ENCODE measurements around the gene CDH22.
A peak's percentile ranks its signal among the peaks of the same experiment; 100 is the strongest.

The CDH22 gene

GRCh38 chr20:46268131-46268614 lies 40.1 kb downstream of the CDH22 start:
- DNase-seq (ENCODE audit: low spot score): no peak

- DNase-seq (ENCODE audit: low spot score): no peak
These were observed 40.9 kb downstream of the CDH22 start for GRCh38 chr20:46267108-46268105.

- DNase-seq (ENCODE audit: low spot score): no peak
These were observed 42.8 kb downstream of the CDH22 start for GRCh38 chr20:46265539-46265938.

- DNase-seq (ENCODE audit: low spot score): no peak
These were observed 43.7 kb downstream of the CDH22 start for GRCh38 chr20:46264391-46265266.

- DNase-seq (ENCODE audit: low spot score): no peak
These were observed 46.6 kb downstream of the CDH22 start for GRCh38 chr20:46261456-46262253.

- DNase-seq (ENCODE audit: low spot score): no peak
These were observed 47.3 kb downstream of the CDH22 start for GRCh38 chr20:46260936-46261454.

GRCh38 chr20:46260480-46260879 lies 47.8 kb downstream of the CDH22 start:
- no peak for DNase-seq (ENCODE audit: low spot score)

GRCh38 chr20:46259260-46259859 lies 48.9 kb downstream of the CDH22 start:
- DNase-seq (ENCODE audit: low spot score): no peak

GRCh38 chr20:46257887-46258286 lies 50.4 kb downstream of the CDH22 start:
- DNase-seq (ENCODE audit: low spot score): no peak

- no peak for DNase-seq (ENCODE audit: low spot score)
These were observed 52.0 kb downstream of the CDH22 start for GRCh38 chr20:46256293-46256692.

- DNase-seq (ENCODE audit: low spot score): no peak
These were observed 52.7 kb downstream of the CDH22 start for GRCh38 chr20:46255440-46256104.

GRCh38 chr20:46253391-46253790 lies 54.9 kb downstream of the CDH22 start:
- DNase-seq (ENCODE audit: low spot score): peak; percentile 26

- DNase-seq (ENCODE audit: low spot score): no peak
These were observed 55.8 kb downstream of the CDH22 start for GRCh38 chr20:46252352-46253091.

GRCh38 chr20:46251211-46251673 lies 57.1 kb downstream of the CDH22 start:
- no peak for DNase-seq (ENCODE audit: low spot score)

- no peak for DNase-seq (ENCODE audit: low spot score)
These were observed 57.5 kb downstream of the CDH22 start for GRCh38 chr20:46250772-46251171.

GRCh38 chr20:46249671-46250070 lies 58.6 kb downstream of the CDH22 start:
- no peak for DNase-seq (ENCODE audit: low spot score)

GRCh38 chr20:46246559-46246958 lies 61.7 kb downstream of the CDH22 start:
- no peak for DNase-seq (ENCODE audit: low spot score)

- DNase-seq (ENCODE audit: low spot score): peak; percentile 41
These were observed 64.3 kb downstream of the CDH22 start for GRCh38 chr20:46243707-46244628.

- no peak for DNase-seq (ENCODE audit: low spot score)
These were observed 65.9 kb downstream of the CDH22 start for GRCh38 chr20:46242390-46242789.

Measured in hepatic stellate cell (primary cell).